HuH-7.5 (cell line): ENCODE measurements around the gene RAB36.

Experiments
- DNase-seq: peaks from one replicate; pipeline ENCODE4 v3.0.0; 2011; ENCODE audit warnings: low spot score

RAB36 gene

DNA sequence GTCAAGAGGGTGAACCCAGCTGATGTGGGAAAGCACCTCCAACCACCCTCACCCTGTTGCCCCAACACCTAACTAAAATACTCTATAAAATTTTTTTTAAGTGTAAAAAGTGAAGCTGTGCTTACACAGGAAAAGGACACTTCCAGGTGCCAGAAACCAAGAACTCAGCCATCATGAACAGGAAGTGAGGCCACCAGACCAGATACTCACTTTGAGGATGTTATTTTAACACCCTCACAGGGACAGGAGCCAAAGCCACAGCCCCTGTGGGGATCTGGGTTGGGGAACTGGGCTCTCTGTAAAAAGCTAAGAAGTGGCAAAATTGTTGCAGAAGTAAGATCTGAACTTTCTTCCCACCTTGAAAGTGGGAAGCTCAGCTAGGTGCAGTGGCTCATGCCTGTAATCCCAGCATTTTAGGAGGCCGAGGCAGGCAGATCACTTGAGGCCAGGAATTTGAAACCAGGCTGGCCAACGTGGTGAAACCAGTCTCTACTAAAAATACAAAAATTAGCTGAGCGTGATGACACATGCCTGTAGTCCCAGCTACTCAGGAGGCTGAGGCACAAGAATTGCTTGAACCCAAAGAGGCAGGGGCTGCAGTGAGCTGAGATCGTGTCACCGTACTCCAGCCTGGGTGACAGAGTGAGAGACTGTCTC lies 7.2 kb upstream of the RAB36 start:
- DNase-seq, result no peak

DNA sequence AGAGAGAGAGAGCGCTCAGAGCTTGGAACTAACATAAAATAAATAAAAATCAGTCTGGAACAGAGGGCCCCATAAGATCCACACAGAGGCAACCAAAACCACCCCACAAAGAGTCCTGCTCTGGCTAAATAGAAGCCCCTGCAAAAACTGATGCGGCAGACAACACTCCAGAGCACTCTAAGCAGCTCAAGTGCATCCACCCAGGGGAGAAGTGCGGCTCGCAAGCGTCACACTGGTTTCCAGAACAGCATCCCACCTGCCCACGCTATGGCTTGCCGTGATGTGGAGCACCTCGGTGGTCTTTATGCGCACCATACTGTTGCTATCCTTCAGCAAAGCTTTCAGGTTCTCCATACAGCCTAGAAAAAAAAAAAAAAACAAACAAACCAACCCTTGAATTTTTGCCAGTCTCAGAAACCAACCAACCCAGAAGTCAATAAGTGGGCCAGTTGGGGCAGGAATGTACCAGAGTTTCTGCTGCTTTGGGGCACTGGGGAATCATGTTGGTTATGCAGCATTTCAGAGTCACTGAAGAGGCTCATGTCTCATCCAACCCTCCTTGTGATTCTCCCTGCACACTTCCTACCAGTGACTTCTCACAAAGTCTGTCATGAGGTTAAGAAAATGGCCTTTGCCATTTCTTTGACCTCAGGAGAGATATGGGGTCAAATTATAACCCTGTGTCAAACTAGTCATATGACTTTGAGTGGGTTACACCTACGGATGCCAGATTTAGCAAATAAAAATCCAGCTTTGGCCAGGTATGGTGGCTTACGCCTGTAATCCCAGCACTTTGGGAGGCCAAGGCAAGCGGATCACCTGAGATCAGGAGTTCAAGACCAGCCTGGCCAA lies 6.5 kb upstream of the RAB36 start:
- no peak for DNase-seq

DNA sequence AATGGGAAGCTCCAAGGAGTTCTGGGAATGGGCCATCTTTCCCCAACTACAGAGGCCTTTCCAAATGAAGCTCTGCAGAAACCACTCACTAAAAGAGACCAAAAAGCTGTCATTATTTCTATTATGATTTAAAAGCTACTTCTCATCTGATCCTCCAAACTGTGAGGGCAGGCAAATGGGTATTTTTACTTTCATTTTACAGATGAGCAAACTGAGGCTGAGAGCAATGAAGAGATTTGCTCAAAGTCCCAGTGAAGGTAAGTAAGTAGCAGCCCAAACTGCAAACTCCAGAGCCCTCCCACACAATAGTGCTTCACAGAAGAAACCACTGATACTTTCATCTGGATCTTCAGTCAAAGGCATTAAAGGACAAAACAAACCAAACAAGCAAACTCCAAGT lies 4.9 kb upstream of the RAB36 start:
- DNase-seq, result no peak

DNA sequence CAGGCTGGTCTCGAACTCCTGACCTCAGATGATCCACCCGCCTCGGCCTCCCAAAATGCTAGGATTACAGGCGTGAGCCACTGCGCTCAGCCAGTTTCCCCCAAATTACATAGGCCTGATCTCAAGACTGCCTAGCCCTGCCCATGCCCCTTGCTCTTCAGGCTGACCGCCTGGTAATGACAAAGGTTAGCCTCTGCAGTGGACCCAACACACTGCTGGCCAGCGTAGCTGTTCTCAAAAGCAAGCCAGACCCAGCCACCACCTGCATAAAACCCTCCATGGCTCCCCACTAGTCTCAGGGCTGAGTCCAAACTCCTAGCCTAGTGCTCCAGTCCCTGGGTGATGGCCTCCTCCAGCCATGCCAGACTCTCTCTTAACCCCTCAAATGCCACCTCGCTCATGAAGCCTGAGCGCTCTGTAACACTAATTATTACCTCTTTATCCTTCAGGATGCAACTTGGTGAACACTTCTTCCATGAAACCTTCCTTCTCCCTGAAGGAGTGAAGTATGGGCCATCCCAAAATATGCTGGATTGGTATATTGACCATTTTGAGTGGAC lies 2.7 kb upstream of the RAB36 start:
- DNase-seq, result no peak

DNA sequence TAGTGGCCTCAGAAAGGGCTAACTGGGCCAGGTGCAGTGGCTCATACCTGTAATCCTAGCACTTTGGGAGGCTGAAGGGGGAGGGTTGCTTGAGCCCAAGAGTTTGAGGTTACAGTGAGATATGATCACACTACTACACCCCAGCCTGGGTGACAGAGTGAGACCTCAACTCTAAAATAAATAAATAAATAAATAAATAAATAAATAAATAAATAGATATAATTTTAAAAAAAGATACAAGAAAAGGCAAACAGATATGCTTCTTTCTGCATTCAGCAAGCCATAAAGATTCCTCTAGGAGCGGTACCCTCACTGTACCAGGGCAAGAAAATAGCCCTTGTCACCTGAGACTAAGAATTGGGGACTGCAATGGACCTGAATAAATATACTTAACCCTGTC lies 2.2 kb upstream of the RAB36 start:
- DNase-seq, result no peak

DNA sequence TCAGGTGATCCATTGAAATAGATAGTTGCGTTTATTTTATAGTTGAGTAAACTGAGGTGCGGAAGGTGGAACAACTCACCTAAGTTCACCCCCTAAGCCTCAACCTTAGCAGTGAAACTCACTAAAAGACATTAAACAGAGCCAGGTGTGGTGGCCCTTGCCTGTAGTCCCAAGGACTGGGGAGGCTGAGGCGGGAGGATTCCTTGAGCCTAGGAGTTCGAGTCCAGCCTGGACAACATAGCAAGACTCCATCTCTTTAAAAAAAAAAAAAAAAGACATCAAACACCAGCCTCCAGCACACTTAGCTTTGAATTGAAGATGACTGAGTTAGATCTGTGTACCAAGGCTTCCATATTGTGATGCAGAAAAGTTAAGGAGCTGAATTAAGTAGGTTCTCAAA lies 845 bp upstream of the RAB36 start:
- no peak for DNase-seq

DNA sequence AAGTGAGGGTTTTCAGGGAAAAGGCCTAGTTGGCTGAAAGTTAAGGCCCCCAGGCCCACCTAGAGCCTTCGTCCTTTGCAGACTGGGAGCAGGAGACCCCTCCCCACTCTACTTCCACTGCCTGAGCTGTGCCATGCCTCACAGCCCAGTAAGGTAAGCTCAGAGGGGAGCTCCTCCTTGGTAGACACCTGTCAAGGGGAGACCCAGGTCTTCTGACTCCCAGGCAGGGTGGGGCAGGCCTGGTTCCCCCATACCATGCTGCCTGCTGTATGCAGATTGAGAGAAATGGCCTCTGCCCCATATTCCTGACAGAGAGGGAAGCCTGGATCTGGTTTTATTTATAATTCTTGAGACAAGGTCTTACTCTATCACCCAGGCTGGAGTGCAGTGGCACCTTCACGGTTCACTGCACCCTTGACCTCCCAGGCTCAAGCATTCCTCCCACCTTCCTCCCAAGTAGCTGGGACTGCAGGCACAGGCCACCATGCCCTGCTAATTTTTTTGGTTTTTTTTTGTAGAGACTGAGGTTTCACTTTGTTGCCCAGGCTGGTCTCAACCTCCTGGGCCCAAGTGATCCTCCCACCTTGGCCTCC lies 697 bp downstream of the RAB36 start:
- DNase-seq, result no peak

DNA sequence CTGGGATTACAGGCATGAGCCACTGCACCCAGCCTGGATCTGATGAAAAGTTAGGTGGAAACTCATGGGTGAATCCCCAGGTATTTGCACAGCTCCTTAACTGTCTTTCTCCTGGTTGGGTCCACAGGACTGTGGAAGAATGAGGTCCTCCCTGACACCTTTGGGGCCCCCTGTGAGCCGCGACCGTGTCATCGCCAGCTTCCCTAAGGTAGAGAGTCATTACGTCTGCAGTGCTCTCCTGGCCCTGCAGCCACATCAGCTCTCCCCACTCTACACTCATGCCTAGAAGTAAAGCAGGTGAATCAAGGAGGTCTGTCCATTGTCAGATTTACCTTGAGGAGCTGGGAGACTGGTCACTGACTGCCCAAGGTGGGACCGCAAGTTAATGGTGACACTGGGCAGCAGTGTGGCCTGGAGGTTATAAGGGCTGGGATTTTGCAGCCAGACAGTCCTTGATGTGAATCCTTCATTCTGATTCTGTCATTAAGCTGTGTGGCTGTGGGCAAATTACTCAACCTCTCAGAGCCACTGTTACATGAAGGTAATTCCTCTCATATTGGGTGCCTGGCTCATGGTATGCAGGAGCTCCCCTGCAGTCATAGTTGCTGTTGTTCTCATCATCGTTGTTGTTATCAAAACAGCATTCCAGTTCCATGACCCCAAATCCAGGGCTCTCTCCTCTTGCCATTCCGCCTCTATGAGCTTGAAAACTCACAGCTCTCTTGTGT lies 1.4 kb downstream of the RAB36 start:
- DNase-seq, result no peak

DNA sequence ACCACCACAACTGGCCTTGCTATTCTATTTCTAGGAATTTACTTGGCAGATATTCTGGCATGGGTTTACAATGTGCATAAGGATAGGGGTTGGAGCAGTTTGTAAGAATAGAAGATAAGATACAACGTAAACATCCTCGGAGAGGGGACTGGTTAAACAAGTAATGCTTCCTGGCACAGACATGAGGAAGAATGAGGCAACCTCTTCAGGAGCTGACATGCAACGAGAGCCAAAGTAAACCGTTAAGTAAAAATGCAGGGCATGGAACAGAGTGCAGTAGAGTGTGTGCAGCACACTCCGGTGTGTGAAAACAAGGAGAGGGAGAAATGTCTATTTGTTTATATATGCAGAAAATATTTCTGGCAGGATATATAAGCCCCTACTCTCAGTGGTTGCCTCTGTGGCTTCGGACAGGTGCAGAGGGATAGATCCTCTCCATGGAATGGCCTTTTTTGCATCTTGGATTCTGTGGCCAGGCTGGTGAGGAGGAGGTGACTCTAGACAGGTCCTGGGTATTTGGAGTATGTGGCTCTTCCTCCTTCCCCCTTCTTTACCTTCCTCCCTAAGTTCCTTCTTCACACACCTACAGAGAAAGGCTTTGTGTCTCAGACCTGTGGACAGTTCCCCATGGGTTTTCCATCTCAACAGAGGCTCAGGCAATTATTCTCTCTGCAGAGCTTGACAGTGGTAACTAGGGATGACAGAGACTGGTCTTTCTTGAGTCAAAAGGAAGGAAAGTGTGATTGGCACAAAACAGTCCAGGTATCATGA lies 2.5 kb downstream of the RAB36 start:
- no peak for DNase-seq

DNA sequence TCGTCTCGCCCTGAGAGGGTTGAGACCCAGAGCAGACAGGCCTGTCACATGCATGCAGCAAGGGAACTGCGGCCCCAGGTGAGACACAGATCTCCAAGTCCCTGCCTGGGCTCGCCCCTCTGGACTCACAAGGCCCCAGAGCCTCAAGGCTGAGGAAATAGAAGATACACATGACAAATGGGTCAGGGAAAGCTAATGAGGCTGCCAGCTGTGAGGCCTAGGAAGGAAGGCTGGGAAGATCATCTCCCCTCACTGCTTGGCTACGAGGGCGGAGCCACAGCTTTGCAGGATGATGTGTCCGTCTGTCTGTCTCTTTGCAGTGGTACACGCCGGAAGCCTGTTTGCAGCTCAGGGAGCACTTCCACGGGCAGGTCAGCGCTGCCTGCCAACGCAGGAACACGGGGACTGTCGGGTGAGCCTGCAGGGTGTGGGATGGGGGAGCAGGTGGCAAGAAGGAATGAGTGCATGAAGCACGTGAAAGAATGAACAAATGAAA lies 4.5 kb downstream of the RAB36 start:
- no peak for DNase-seq

DNA sequence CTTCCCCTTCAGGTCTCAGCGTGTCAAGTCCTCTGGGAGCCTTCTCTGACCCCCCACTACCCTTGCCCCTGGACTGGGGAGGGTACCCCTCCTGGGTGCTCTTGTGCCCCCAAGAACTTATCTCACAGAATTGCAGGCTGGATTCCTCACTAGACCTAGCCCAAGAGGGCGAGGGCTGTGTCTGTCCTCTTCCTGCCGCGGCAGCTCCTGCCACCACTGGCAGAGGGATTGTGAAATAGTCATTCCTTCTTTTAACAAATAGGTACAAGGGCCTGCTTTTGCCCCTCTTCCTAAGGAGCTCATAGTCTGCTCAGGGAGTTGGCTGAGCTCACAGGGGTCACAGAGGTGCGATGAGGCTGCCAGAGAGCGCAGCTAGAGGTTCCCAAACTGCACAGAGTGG lies 5.5 kb downstream of the RAB36 start:
- no peak for DNase-seq

DNA sequence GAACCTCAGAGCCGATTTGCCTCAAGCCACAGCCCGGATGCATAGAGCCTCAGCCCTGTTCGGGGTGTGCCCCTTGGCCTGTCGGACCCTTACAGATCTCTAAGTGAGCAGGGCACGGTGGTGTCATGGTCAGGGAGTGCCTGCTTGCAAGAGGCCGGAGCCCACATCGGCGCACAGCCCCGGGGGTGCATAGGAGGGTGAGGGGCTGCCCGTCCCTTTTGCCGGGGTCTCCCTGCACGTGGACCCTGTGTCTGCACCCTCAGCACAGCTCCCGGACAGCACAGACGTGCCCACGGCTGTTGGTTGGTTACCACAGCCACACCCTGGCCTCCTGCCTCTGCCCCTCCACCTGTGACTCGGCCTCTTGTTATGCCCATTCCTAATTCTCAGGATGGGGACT lies 6.5 kb downstream of the RAB36 start:
- DNase-seq, result no peak

DNA sequence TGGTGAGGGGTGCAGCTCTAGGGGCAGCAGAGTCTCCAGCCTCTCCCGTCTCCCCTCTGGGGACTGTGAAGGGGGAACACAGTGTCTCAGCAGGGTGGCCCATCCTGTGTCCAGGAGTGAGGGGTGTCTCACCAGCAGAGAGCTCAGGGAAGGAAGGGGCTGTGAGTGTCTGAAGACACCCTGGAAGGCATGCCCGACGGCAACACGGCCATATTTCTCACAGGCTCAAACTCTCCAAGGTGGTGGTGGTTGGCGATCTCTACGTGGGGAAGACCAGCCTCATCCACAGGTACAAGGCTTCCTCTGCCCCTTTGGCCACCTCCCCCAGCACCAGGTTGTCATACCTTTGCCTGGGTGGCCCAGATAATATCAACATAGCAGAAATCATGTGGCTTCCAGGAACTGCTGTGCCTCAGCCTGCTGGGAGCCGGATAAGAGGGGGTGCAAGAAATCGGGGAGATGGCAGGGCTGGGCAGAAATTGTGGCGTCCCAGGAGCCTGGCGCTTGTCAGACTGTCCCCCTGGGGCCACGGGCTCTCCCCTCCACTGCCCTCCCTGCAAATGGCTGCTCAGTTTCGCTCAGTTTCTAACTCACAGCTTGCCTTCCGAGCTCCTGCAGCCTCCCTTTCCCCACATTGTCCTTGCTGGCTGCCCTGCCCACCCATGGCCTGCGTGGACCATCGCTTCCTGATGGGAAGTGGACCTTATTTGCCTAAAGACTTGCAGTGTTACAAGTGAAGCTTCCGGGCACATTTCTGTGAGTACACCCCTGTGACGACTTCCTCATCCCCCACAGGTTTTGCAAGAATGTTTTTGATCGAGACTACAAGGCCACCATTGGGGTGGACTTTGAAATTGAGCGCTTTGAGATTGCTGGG lies 7.2 kb downstream of the RAB36 start:
- DNase-seq, result no peak

DNA sequence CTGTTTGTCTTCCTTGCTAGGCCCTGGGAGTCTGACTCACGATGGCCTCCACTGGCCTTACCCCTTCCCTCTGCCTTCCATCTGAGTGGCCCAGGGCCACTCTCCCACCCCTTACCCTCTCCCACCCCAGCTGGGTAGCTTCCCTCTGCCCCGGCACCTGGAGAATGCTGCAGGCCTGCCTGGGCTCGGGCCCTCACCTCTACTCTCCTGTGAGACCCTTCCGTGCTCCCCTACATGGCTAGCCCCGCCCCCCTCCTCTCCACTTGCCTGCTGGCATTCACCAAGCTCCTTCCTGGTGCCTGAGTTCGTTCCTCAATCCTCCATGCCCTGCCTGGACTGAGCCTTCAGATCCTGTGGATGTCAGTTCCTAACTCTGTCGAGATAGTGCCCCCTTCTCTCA lies 8.7 kb downstream of the RAB36 start:
- no peak for DNase-seq

DNA sequence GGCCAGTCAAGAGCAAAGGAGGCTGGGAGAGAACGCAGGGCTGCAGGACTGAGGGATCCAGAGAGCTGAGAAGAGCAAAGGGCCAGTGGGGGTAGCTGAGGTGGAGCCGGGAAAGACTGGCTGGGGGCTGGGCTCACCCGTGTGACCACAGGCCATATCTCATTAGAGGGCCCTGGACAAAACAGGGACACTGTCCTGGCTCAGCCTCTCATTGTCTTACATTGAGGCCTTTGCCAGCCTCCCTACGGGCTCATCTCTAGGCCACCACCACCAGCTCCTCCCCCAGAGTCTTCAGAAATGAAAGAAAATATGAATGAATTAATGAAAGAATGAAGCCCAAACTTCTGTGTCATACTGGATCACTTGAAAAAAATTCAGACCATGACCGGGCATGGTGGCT lies 9.2 kb downstream of the RAB36 start:
- no peak for DNase-seq

DNA sequence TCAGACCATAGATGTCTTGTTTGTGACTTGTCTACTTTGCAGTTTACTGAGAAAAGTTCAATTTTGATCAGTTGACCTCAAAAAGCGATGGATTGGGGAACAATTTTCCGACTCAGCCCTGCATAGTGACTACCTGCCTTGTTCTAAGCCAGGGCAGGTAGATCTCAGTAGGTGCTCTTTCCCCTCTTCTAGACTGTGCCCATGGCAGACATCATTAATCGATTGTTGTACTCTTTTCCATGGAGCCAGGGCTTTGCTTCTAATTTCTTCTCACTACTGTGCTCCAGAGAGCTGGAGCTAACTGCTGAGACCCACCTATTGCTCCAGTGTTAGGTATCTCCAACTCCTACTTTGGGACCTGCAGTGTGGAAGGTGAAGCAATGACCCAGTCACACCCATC lies 9.9 kb downstream of the RAB36 start:
- no peak for DNase-seq

DNA sequence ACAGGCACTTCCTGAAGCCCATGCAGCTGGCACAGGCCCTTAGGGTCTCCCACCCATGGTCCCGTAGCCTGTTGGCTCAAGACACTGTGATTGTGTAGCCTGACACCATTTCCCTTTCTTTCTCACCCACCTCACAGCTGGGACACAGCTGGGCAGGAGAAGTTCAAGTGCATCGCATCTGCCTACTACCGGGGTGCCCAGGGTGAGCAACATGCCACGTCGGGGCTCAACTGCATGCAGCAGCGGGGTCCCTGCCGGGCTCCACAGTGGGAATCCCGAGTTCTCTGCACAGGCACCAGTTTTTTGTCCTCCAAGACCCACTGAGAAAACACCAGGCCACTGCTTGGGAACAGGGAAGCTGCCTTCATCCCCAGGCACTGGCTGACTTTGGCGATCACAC lies 10.6 kb downstream of the RAB36 start:
- no peak for DNase-seq

DNA sequence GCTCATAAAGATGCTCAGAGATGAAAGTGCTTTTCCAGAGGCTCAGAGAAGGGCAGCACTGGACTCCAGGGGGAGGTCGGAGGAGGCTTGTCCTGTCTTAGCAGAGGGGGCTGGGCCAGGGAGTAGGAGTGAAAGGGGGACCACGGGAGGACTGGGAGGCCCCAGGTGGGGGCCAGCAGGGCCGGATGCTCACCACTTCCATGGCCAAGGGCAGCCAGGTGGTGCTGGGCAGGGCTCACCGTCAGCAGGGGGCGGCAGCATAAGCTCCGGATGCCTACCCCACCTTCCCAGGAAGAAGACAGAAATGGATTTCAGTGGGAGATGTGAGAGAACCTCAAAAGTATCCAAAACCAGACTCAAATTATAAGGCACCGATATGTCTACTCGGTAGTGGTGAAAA lies 11.0 kb downstream of the RAB36 start:
- no peak for DNase-seq

DNA sequence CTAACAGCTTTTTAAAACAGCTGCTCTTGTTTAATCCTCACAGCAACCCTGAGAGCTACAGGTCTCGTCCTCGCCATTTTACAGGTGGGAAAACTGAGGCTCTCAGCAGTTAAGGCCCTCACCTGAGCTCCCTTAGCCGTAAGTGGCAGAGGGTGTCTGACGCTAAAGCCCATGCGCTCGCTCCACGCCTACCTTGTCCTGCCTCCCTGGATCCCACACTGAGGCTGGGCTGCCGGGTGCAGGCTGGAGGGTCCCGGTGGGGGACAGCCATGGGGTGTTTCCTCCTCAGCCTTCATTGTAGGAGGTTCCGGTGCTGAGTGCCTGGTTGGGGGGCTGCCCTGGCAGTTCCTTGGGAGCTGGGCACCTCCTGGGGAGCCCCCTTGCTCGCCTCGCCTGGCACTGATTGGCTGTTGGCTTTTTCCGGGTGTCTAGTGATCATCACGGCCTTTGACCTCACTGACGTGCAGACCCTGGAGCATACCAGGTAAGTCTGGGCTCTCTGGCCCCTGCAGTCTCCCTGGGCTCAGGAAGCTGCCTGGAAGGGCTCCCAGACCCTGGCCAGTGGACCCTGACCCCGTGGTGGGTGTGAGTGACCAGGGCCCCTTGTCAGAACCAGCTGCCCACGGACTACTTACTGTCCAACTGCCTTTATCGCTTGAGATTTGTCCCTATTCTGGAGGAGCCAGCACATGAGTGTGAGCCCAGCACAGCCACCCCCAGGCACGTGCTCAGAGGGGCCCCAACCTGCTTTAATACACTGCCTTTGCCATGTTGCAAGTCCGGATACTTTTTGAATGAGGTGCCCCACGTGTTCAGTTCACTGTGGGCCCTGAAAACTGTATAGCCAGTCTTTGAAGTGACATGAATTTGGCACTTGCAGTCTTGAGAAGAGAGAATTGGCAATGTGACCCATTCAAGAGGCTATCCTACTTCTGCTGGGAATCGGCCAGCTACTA lies 12.6 kb downstream of the RAB36 start:
- DNase-seq, result no peak
